NCI-H2029 treated with DMSO at 0.1 percent for 48 hours (cell line): ENCODE data around the gene ADGRV1.
"Not testable (repeated sequence)": the region's sequence is repeated elsewhere in the genome, so short reads cannot be mapped to it uniquely, and the experiment has no call there.

Experiments used
- DNase-seq: peaks from one replicate; lab custom pipeline; 2025; lab: John Stamatoyannopoulos, UW

The ADGRV1 gene

GRCh38 chr5:90997082-90997481 lies 438.5 kb downstream of the ADGRV1 start:
- DNase-seq = no peak

GRCh38 chr5:91000743-91001142 lies 442.1 kb downstream of the ADGRV1 start:
- no peak for DNase-seq

- DNase-seq = no peak
Observed at GRCh38 chr5:91006713-91007112, 448.1 kb downstream of the ADGRV1 start.

- no peak for DNase-seq
Observed at GRCh38 chr5:91007251-91007650, 448.7 kb downstream of the ADGRV1 start.

GRCh38 chr5:91007780-91008402 lies 449.3 kb downstream of the ADGRV1 start:
- no peak for DNase-seq

- no peak for DNase-seq
Observed at GRCh38 chr5:91010090-91010489, 451.5 kb downstream of the ADGRV1 start.

- DNase-seq = no peak
Observed at GRCh38 chr5:91011029-91011428, 452.4 kb downstream of the ADGRV1 start.

GRCh38 chr5:91012867-91013266 lies 454.3 kb downstream of the ADGRV1 start:
- not testable (repeated sequence) for DNase-seq

GRCh38 chr5:91016322-91016721 lies 457.7 kb downstream of the ADGRV1 start:
- DNase-seq = no peak

GRCh38 chr5:91016954-91017700 lies 458.5 kb downstream of the ADGRV1 start:
- DNase-seq = no peak

- no peak for DNase-seq
Observed at GRCh38 chr5:91018200-91018599, 459.6 kb downstream of the ADGRV1 start.

GRCh38 chr5:91018712-91019371 lies 460.2 kb downstream of the ADGRV1 start:
- DNase-seq = no peak

GRCh38 chr5:91020065-91020800 lies 461.6 kb downstream of the ADGRV1 start:
- DNase-seq = no peak

- no peak for DNase-seq
Observed at GRCh38 chr5:91022518-91022917, 463.9 kb downstream of the ADGRV1 start.

- DNase-seq = no peak
Observed at GRCh38 chr5:91024206-91024605, 465.6 kb downstream of the ADGRV1 start.

- DNase-seq = no peak
Observed at GRCh38 chr5:91024727-91025126, 466.1 kb downstream of the ADGRV1 start.

GRCh38 chr5:91025449-91025848 lies 466.9 kb downstream of the ADGRV1 start:
- no peak for DNase-seq

GRCh38 chr5:91025956-91026355 lies 467.4 kb downstream of the ADGRV1 start:
- DNase-seq = no peak

GRCh38 chr5:91026466-91026865 lies 467.9 kb downstream of the ADGRV1 start:
- peak; percentile 8 for DNase-seq

GRCh38 chr5:91027405-91028139 lies 469.0 kb downstream of the ADGRV1 start:
- no peak for DNase-seq

GRCh38 chr5:91028499-91028956 lies 469.9 kb downstream of the ADGRV1 start:
- DNase-seq = no peak
